Heart right ventricle (tissue), 16 donors: ENCODE data around the gene ACYP1. TPM values are rescaled to one million over a fixed set of nuclear protein-coding genes. Genes with fewer than 3 reads are reported as not detected.

Experiments
- ATAC-seq, 8 donors: fragments of 200-7000 bp; cut with Tn5 transposase; one replicate each; pipeline ENCODE4 v1.9.1; 2020; ENCODE audit warnings: mild to moderate bottlenecking in 8 of 8, moderate library complexity in 8 of 8, moderate number of reproducible peaks in 1 of 8
- DNase-seq, 2 donors: peaks; one replicate each; pipeline ENCODE4 v3.0.0-alpha.2; 2020
- H3K27ac ChIP-seq, 10 donors: fragments of 200-600 bp; sonication (generic) in 2 of 10; one replicate each; pipeline versions ENCODE4 v1.5.0 to v1.8.0; 2020 to 2022; ENCODE audit warnings: mild to moderate bottlenecking in 3 of 10
- H3K27me3 ChIP-seq, 7 donors: fragments of 200-600 bp; one replicate each; pipeline ENCODE4 v1.8.0; 2021 to 2022; ENCODE audit warnings: mild to moderate bottlenecking in 2 of 7
- H3K36me3 ChIP-seq, 9 donors: fragments of 200-600 bp; sonication (generic) in 1 of 9; one replicate each; pipeline versions ENCODE4 v1.5.0 to v1.8.0; 2020 to 2022; ENCODE audit warnings: mild to moderate bottlenecking in 2 of 9
- H3K4me1 ChIP-seq, 9 donors: fragments of 200-600 bp; sonication (generic) in 1 of 9; one replicate each; pipeline versions ENCODE4 v1.5.0 to v1.8.0; 2020 to 2022; ENCODE audit warnings: mild to moderate bottlenecking in 4 of 9
- H3K4me3 ChIP-seq, 10 donors: fragments of 200-600 bp; sonication (generic) in 2 of 10; one replicate each; pipeline versions ENCODE4 v1.5.0 to v1.8.0; 2020 to 2022; ENCODE audit warnings: mild to moderate bottlenecking in 7 of 10, moderate library complexity in 2 of 10
- H3K9me3 ChIP-seq, 11 donors: fragments of 200-600 bp in 10 of 11; sonication (generic) in 2 of 11; one replicate each; pipeline versions ENCODE4 v1.5.0 to v1.8.0; 2013 to 2022; ENCODE audit warnings: mild to moderate bottlenecking in 2 of 11, control low read depth in 1 of 11, moderate library complexity in 1 of 11
- CTCF ChIP-seq, 9 donors: fragments of 200-600 bp; sonication (generic) in 2 of 9; IDR thresholded peaks; one replicate each; pipeline versions ENCODE4 v1.5.0 to v1.8.0; 2021 to 2022; ENCODE audit warnings: antibody characterized with exemption in 9 of 9, mild to moderate bottlenecking in 5 of 9, moderate library complexity in 1 of 9
- WGBS, 2 donors: extraction: QIAGEN DNeasy Blood & Tissue Kit; methylation state at CpG; one replicate each; pipeline ENCODE4 v1.1.7; 2013; ENCODE audit warnings: inconsistent platforms in 1 of 2; 5-methylcytosine and 5-hydroxymethylcytosine counted together
- intact Hi-C, 10 donors: fragments of 100-400 bp; cut with DNase I; formaldehyde crosslinking; loops; one replicate each; pipeline versions ENCODE4 v1.11.1 to v1.14.2; 2022
- long read RNA-seq, 3 donors: library from polyadenylated mRNA; unstranded; transcript quantifications; one replicate each; pipeline ENCODE4 v2.0.0, GENCODE V29; 2020 to 2021
- polyA plus RNA-seq, 2 donors: library from polyadenylated mRNA; stranded (reverse); fragments of 200-250 nt; gene quantifications; one replicate each; pipeline ENCODE4 v1.2.3, GENCODE V29; 2013
- total RNA-seq, 10 donors: library from RNA; stranded (reverse); fragmentation: NEBNext Ultra II Directional in 3 of 10; extraction: Animal tissue kit (Norgen Biotek cat#: 25700) in 3 of 10; gene quantifications; one replicate each; pipeline versions ENCODE4 v1.2.1 to v1.2.4, GENCODE V29; 2021 to 2023
- donor health status: Arrhythmogenic right ventricular cardiomyopathy.
- donor health status: ischemic (EF 13 %, LVEDD 7.1; RV severe dilation, severe dysfunction).
- donor health status: healthy with polysubstance abuse.
- donor health status: DM: no; HTN: yes; CAD: no.
- donor health status: DM: no; HTN: no; CAD: no.
- donor health status: ischemic (EF 25% LVEDD 6.9; RV normal size, moderate dysfunction).
- donor health status: ischemic (EF 25% LVEDD 5.7; RV mildly dilated, moderate dysfunction).
- donor health status: healthy.
- donor health status: DM: yes; HTN: yes; CAD: no.
- donor health status: Ischemic cardiomyopathy.
- donor health status: ischemic (EF 35%, LVEDD 5.7; RV mildly dilated, moderate dysfunction).
- donor health status: nonischemic (EF 11% LVEDD 7.7; RV severe dilation, severe dysfunction).
- donor health status: DM: yes; HTN: yes; CAD: no.
- donor health status: PGD.
- donor health status: ischemic (EF 29% LVEDD 5.4; RV normal size, mild dysfunction).
- donor health status: nonischemic (EF 23%, LVEDD 6.1; RV moderate dilation, normal function).

Gene ACYP1
- 10 to 100 TPM in 5 of 10 donors, 1 to 10 TPM in 5; 7.9 to 12.6 (median 10.0) TPM for total RNA-seq
- polyA plus RNA-seq, result 10 to 100 TPM; 13.6 to 34.9 TPM
- long read RNA-seq, donor 1, transcript ACYP1-201 (3 exons, 627 nt), result major isoform, 5 of 20 reads
- long read RNA-seq, donor 1, transcript ACYP1-205 (3 exons, 789 nt), result major isoform, 5 of 20 reads
- long read RNA-seq, donor 1, partial matches to known transcripts, result 5 of 20 reads
- long read RNA-seq, donor 1, other reads (novel, unspliced or antisense), result 4 of 20 reads
- long read RNA-seq, donor 2, partial matches to known transcripts, result 1 of 8 reads
- long read RNA-seq, donor 2, other reads (novel, unspliced or antisense), result 2 of 8 reads
- long read RNA-seq, donor 3, partial matches to known transcripts, result 0 of 5 reads
- long read RNA-seq, donor 3, other reads (novel, unspliced or antisense), result 5 of 5 reads

GRCh38 chr14:75063491-75064204 lies at the start of gene ACYP1:
Gene ACYP1 (minus strand): TSS chr14:75064024. CDS start chr14:75063553, 471 bp downstream.
- Histone ChIP-seq H3K4me1 (peaks cover 2 to 41% (median 26%) of the 10 kb centered on the region in 9 donors), H3K27me3 (no peaks in the 10 kb centered on the region), H3K36me3 (peaks cover 0 to 23% (median 0%) of the 10 kb centered on the region in 9 donors), H3K4me3 (peak within 1 kb of the TSS; percentile 47 to 94 (median 74)), H3K9me3 (peaks cover 0 to 6% (median 0%) of the 10 kb centered on the region in 11 donors), H3K27ac (peak within 1 kb of the TSS in 9 of 10 donors; percentile 14 to 86 (median 72))
- intact Hi-C loops, result loop anchor here in 1 of 10 donors (10.0 kb wide), 1 partner anchor 59 kb away; the partner anchor contains the start of gene EIF2B2
- WGBS, 2 donors, result 1 to 2% methylated on average over 34 of the region's 34 CpGs
- peak; percentile 92 to 94 for DNase-seq
- TF ChIP-seq CTCF (IDR thresholded peaks at IDR 0.05), result peak in 1 of 9 donors; percentile 14
- peak; percentile 91 to 98 (median 96) for ATAC-seq

- Histone ChIP-seq H3K27me3 (no peaks in the 10 kb centered on the region), H3K27ac (no peak overlapping the region), H3K4me3 (no peak overlapping the region), H3K9me3 (no peaks in the 10 kb centered on the region), H3K4me1 (no peaks in the 10 kb centered on the region), H3K36me3 (peaks cover 5 to 100% (median 79%) of the 10 kb centered on the region in 9 donors)
- no peak for TF ChIP-seq CTCF (IDR thresholded peaks at IDR 0.05)
- ATAC-seq (no peak), DNase-seq (no peak)
- WGBS, 2 donors, result 91 to 92% methylated on average over 2 of the region's 2 CpGs
- intact Hi-C loops, result no loop called here
Observed at GRCh38 chr14:75109877-75110276, 46.1 kb upstream of the ACYP1 start.

GRCh38 chr14:75107186-75107585 lies 43.4 kb upstream of the ACYP1 start:
- H3K4me3 ChIP-seq, result no peak overlapping the region
- no peaks in the 10 kb centered on the region for H3K27me3 ChIP-seq
- no peaks in the 10 kb centered on the region for H3K9me3 ChIP-seq
- no peaks in the 10 kb centered on the region for H3K4me1 ChIP-seq
- no peak for DNase-seq
- H3K36me3 ChIP-seq, result peaks cover 0 to 100% (median 62%) of the 10 kb centered on the region in 9 donors
- intact Hi-C loops, result no loop called here
- H3K27ac ChIP-seq, result no peak overlapping the region
- WGBS, 2 donors, result 63 to 72% methylated on average over 3 of the region's 3 CpGs
- no peak for ATAC-seq
- no peak for TF ChIP-seq CTCF (IDR thresholded peaks at IDR 0.05)

GRCh38 chr14:75101491-75101890 lies 37.7 kb upstream of the ACYP1 start:
- no peak for DNase-seq

More at GRCh38 chr14:75101491-75101890, 37.7 kb upstream of the ACYP1 start:
- H3K36me3 ChIP-seq, result peaks cover 0 to 100% (median 74%) of the 10 kb centered on the region in 9 donors
- no peaks in the 10 kb centered on the region for H3K9me3 ChIP-seq
- no peak overlapping the region for H3K27ac ChIP-seq
- no peak for TF ChIP-seq CTCF (IDR thresholded peaks at IDR 0.05)
- H3K27me3 ChIP-seq, result no peaks in the 10 kb centered on the region
- no peak overlapping the region for H3K4me3 ChIP-seq
- WGBS, 2 donors, result 89 to 91% methylated on average over 4 of the region's 4 CpGs
- no peak for ATAC-seq
- intact Hi-C loops, result no loop called here
- peaks cover 0 to 6% (median 0%) of the 10 kb centered on the region in 9 donors for H3K4me1 ChIP-seq
